KMS-11 (cell line): ENCODE results near the gene PRCD.

Experiments used
- H2AFZ ChIP-seq: fragments of 200-600 bp; sonication (generic); 2 replicates; pipeline ENCODE4 v1.6.1; 2016; ENCODE audit warnings: antibody characterized with exemption, mixed run types, low read depth
- H3K27ac ChIP-seq: fragments of 200-600 bp; sonication (generic); 2 replicates; pipeline ENCODE4 v1.6.1; 2016; ENCODE audit warnings: mild to moderate bottlenecking, mixed run types
- H3K27me3 ChIP-seq: fragments of 200-600 bp; sonication (generic); 2 replicates; pipeline ENCODE4 v1.6.1; 2017; ENCODE audit warnings: mild to moderate bottlenecking, low read depth, mixed run types, moderate library complexity; ENCODE audit not compliant: insufficient read depth
- H3K36me3 ChIP-seq: fragments of 200-600 bp; sonication (generic); 2 replicates; pipeline ENCODE4 v1.6.1; 2017; ENCODE audit warnings: mild to moderate bottlenecking, mixed run types; ENCODE audit not compliant: insufficient read depth
- H3K4me1 ChIP-seq: fragments of 200-600 bp; sonication (generic); 2 replicates; pipeline ENCODE4 v1.6.1; 2016; ENCODE audit warnings: mild to moderate bottlenecking, low read depth, mixed run types; ENCODE audit not compliant: poor library complexity, severe bottlenecking
- H3K4me2 ChIP-seq: fragments of 200-600 bp; sonication (generic); 2 replicates; pipeline ENCODE4 v1.7.0; 2016; ENCODE audit warnings: mild to moderate bottlenecking, mixed run types
- H3K4me3 ChIP-seq: fragments of 200-600 bp; sonication (generic); IDR thresholded peaks from 2 replicates; pipeline ENCODE4 v1.6.1; 2017; ENCODE audit warnings: low read depth, low read length, mixed read lengths; ENCODE audit not compliant: insufficient read depth
- H3K79me2 ChIP-seq: fragments of 200-600 bp; sonication (generic); 2 replicates; pipeline ENCODE4 v1.6.1; 2016; ENCODE audit warnings: low read depth, mixed run types; ENCODE audit not compliant: insufficient read depth
- H3K9ac ChIP-seq: fragments of 200-600 bp; sonication (generic); 2 replicates; pipeline ENCODE4 v1.6.1; 2016; ENCODE audit warnings: mild to moderate bottlenecking, mixed run types
- H4K20me1 ChIP-seq: fragments of 200-600 bp; sonication (generic); 2 replicates; pipeline ENCODE4 v1.6.1; 2016; ENCODE audit warnings: mild to moderate bottlenecking, mixed run types; ENCODE audit not compliant: insufficient read depth
- CTCF ChIP-seq: fragments of 200-600 bp; sonication (generic); conservative IDR thresholded peaks from 2 replicates; pipeline ENCODE4 v1.6.1; 2017; ENCODE audit warnings: low read depth, mild to moderate bottlenecking, antibody characterized with exemption, low read length, moderate library complexity, mixed read lengths

PRCD gene

GRCh38 chr17:76492989-76493501 is 46.8 kb upstream of the PRCD start:
- no peaks in the 10 kb centered on the region for H4K20me1 ChIP-seq
- no peak overlapping the region for H2AFZ ChIP-seq
- peaks cover 96% of the 10 kb centered on the region for H3K4me1 ChIP-seq
- H3K36me3 ChIP-seq: no peaks in the 10 kb centered on the region
- H3K27ac ChIP-seq: peak overlapping the region; percentile 80
- H3K27me3 ChIP-seq: no peaks in the 10 kb centered on the region
- H3K79me2 ChIP-seq: peaks cover 33% of the 10 kb centered on the region; the same call in 1 of the 2 replicates
- no peak for TF ChIP-seq CTCF
- H3K4me2 ChIP-seq: peak overlapping the region; percentile 69
- peak overlapping the region; percentile 47 for H3K4me3 ChIP-seq
- peak overlapping the region; percentile 53; the same call in 1 of the 2 replicates for H3K9ac ChIP-seq

- Histone ChIP-seq H3K36me3 (no peaks in the 10 kb centered on the region), H3K27ac (peak overlapping the region; percentile 80), H3K4me2 (peak overlapping the region; percentile 69), H4K20me1 (no peaks in the 10 kb centered on the region), H3K79me2 (peaks cover 37% of the 10 kb centered on the region; the same call in 1 of the 2 replicates), H2AFZ (no peak overlapping the region), H3K27me3 (no peaks in the 10 kb centered on the region), H3K9ac (peak overlapping the region; percentile 53), H3K4me1 (peaks cover 98% of the 10 kb centered on the region), H3K4me3 (peak overlapping the region; percentile 47)
- TF ChIP-seq CTCF: no peak
These were observed 46.2 kb upstream of the PRCD start for GRCh38 chr17:76493505-76494167.

- Histone ChIP-seq H3K4me3 (no peak overlapping the region), H3K27ac (no peak overlapping the region), H4K20me1 (no peaks in the 10 kb centered on the region), H2AFZ (no peak overlapping the region), H3K4me2 (peak overlapping the region; percentile 69; the same call in 1 of the 2 replicates), H3K27me3 (no peaks in the 10 kb centered on the region), H3K9ac (no peak overlapping the region), H3K4me1 (peaks cover 93% of the 10 kb centered on the region), H3K36me3 (no peaks in the 10 kb centered on the region), H3K79me2 (peaks cover 59% of the 10 kb centered on the region; the same call in 1 of the 2 replicates)
- no peak for TF ChIP-seq CTCF
These were observed 44.0 kb upstream of the PRCD start for GRCh38 chr17:76495663-76496400.

DNA sequence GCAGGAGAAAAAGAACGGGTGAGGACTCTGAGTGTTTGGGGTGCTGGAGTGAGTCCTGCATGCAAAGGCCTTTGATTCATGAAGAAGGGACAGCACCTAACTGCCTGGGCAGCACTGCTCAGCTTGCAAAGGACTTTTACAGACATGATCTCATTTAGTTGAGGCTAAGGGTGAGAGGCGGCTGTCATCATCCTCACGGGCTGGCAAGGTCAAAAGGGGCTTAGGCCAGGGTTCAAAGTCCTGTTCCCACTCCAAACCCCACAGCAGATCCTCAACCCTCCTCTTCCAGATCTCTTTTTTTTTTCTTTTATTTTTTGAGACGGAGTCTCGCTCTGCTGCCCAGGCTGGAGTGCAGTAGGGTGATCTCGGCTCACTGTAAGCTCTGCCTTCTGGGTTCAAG is 43.4 kb upstream of the PRCD start:
- Histone ChIP-seq H3K27me3 (no peaks in the 10 kb centered on the region), H3K4me2 (no peak overlapping the region), H3K9ac (no peak overlapping the region), H3K79me2 (peaks cover 59% of the 10 kb centered on the region; the same call in 1 of the 2 replicates), H3K36me3 (no peaks in the 10 kb centered on the region), H4K20me1 (no peaks in the 10 kb centered on the region), H2AFZ (no peak overlapping the region), H3K4me1 (peaks cover 87% of the 10 kb centered on the region), H3K27ac (no peak overlapping the region), H3K4me3 (no peak overlapping the region)
- no peak for TF ChIP-seq CTCF
